Upper lobe of left lung (tissue), 6 donors: Measurements from ENCODE around the gene MYLK. TPM values are rescaled to one million over a fixed set of nuclear protein-coding genes. Genes with fewer than 3 reads are reported as not detected.

Experiments
- ATAC-seq, 2 donors: fragments of 200-7000 bp; cut with Tn5 transposase; one replicate each; pipeline ENCODE4 v1.9.1; 2022; ENCODE audit warnings: mild to moderate bottlenecking in 2 of 2, moderate library complexity in 2 of 2; ENCODE audit not compliant: low FRiP score in 2 of 2
- DNase-seq, 2 donors: peaks; one replicate each; pipeline ENCODE4 v3.0.0-alpha.2; 2019 to 2020
- H3K27ac ChIP-seq, 4 donors: fragments of 200-600 bp; sonication (generic); one replicate each; pipeline ENCODE4 v1.5.1; 2016 to 2019
- H3K27me3 ChIP-seq, 4 donors: fragments of 200-600 bp; sonication (generic); one replicate each; pipeline ENCODE4 v1.5.1; 2017 to 2019
- H3K36me3 ChIP-seq, 4 donors: fragments of 200-600 bp; sonication (generic); one replicate each; pipeline ENCODE4 v1.5.1; 2016 to 2019
- H3K4me1 ChIP-seq, 4 donors: fragments of 200-600 bp; sonication (generic); one replicate each; pipeline ENCODE4 v1.5.1; 2018 to 2019
- H3K4me3 ChIP-seq, 4 donors: fragments of 200-600 bp; sonication (generic); one replicate each; pipeline ENCODE4 v1.5.1; 2017 to 2019; ENCODE audit warnings: mild to moderate bottlenecking in 2 of 4, moderate library complexity in 1 of 4
- H3K9me3 ChIP-seq, 4 donors: fragments of 200-600 bp; sonication (generic); one replicate each; pipeline ENCODE4 v1.5.1; 2018 to 2019
- CTCF ChIP-seq, 6 experiments: fragments of 450-650 bp in 4 of 6; fragments of 200-600 bp in 2 of 6; sonication (generic) in 2 of 6; IDR thresholded peaks; one replicate each; pipeline ENCODE4 v1.5.1; 2016 to 2019; ENCODE audit warnings: antibody characterized with exemption in 6 of 6
- EP300 ChIP-seq, 4 donors: sonication (generic); formaldehyde crosslinking; IDR thresholded peaks; one replicate each; pipeline ENCODE4 v1.5.1; 2017; ENCODE audit warnings: antibody characterized with exemption in 4 of 4, control low read depth in 2 of 4
- POLR2A ChIP-seq, 4 donors: fragments of 450-650 bp; IDR thresholded peaks; one replicate each; pipeline ENCODE4 v1.5.1; 2016 to 2017; ENCODE audit warnings: antibody characterized with exemption in 4 of 4, mild to moderate bottlenecking in 2 of 4
- POLR2AphosphoS5 ChIP-seq, 2 donors: sonication (generic); formaldehyde crosslinking; IDR thresholded peaks; one replicate each; pipeline ENCODE4 v1.5.1; 2017; ENCODE audit warnings: antibody characterized with exemption in 2 of 2
- WGBS, 2 donors: methylation state at CpG; one replicate each; pipeline ENCODE4 v1.1.5; 2017 to 2018; 5-methylcytosine and 5-hydroxymethylcytosine counted together
- total RNA-seq, 6 donors: library from RNA; depleted of rRNA in 4 of 6; stranded (reverse); fragments of >200 nt in 4 of 6; gene quantifications; one replicate each; pipeline versions ENCODE4 v1.1.0 to v1.2.1, GENCODE V29; 2016 to 2021
- donor health status: DM: no; HTN: no; CAD: no; lungs with moderate emphysema.
- donor health status: DM: no; HTN: yes; CAD: no; lungs with severe emphysema.

The MYLK gene
- total RNA-seq, 6 donors from 2014 or later: 105 to 378 (median 160) TPM

- DNase-seq (no peak), ATAC-seq (no peak)
- Histone ChIP-seq H3K4me3 (no peak overlapping the region), H3K27me3 (no peaks in the 10 kb centered on the region), H3K27ac (peak overlapping the region in 3 of 4 donors; percentile 0 to 43 (median 4)), H3K4me1 (peaks cover 0 to 6% (median 3%) of the 10 kb centered on the region in 4 donors), H3K36me3 (peaks cover 7 to 70% (median 41%) of the 10 kb centered on the region in 4 donors), H3K9me3 (no peaks in the 10 kb centered on the region)
- 80 to 86% methylated on average over 13 to 14 of the region's 14 CpGs for WGBS, 2 donors
- TF ChIP-seq EP300 (IDR thresholded peaks at IDR 0.05): no peak
- no peak for TF ChIP-seq POLR2AphosphoS5 (IDR thresholded peaks at IDR 0.05)
- TF ChIP-seq CTCF (IDR thresholded peaks at IDR 0.05): no peak
- TF ChIP-seq POLR2A (IDR thresholded peaks at IDR 0.05): no peak
Measured at GRCh38 chr3:123638936-123639689, 245.0 kb downstream of the MYLK start.

- TF ChIP-seq EP300 (IDR thresholded peaks at IDR 0.05): no peak
- TF ChIP-seq POLR2A (IDR thresholded peaks at IDR 0.05): no peak
- no peak for TF ChIP-seq POLR2AphosphoS5 (IDR thresholded peaks at IDR 0.05)
- no peak for TF ChIP-seq CTCF (IDR thresholded peaks at IDR 0.05)
- Histone ChIP-seq H3K4me3 (no peak overlapping the region), H3K27me3 (no peaks in the 10 kb centered on the region), H3K4me1 (peaks cover 0 to 19% (median 7%) of the 10 kb centered on the region in 4 donors), H3K27ac (no peak overlapping the region), H3K36me3 (peaks cover 7 to 73% (median 47%) of the 10 kb centered on the region in 4 donors), H3K9me3 (no peaks in the 10 kb centered on the region)
- ATAC-seq: no peak
- no peak for DNase-seq
- WGBS, 2 donors: 98% methylated on average over 5 of the region's 5 CpGs; no CpG with 5 or more reads in 1 of the 2 donors
Measured at GRCh38 chr3:123637841-123638240, 246.3 kb downstream of the MYLK start.

- ATAC-seq: no peak
- TF ChIP-seq CTCF (IDR thresholded peaks at IDR 0.05): no peak
- TF ChIP-seq POLR2A (IDR thresholded peaks at IDR 0.05): no peak
- no peak for TF ChIP-seq POLR2AphosphoS5 (IDR thresholded peaks at IDR 0.05)
- no peak for TF ChIP-seq EP300 (IDR thresholded peaks at IDR 0.05)
- H3K4me3 ChIP-seq: no peak overlapping the region
- no peaks in the 10 kb centered on the region for H3K27me3 ChIP-seq
- H3K36me3 ChIP-seq: peaks cover 7 to 78% (median 49%) of the 10 kb centered on the region in 4 donors
- no peak overlapping the region for H3K27ac ChIP-seq
- H3K4me1 ChIP-seq: peaks cover 0 to 20% (median 8%) of the 10 kb centered on the region in 4 donors
- 91 to 93% methylated on average over 7 of the region's 7 CpGs for WGBS, 2 donors
- DNase-seq: no peak
- no peaks in the 10 kb centered on the region for H3K9me3 ChIP-seq
Measured at GRCh38 chr3:123637131-123637530, 247.0 kb downstream of the MYLK start.

- no peak for ATAC-seq
- Histone ChIP-seq H3K4me3 (no peak overlapping the region), H3K36me3 (peaks cover 7 to 85% (median 52%) of the 10 kb centered on the region in 4 donors), H3K27me3 (no peaks in the 10 kb centered on the region), H3K27ac (peak overlapping the region in 2 of 4 donors; percentile 29 to 41), H3K4me1 (peaks cover 0 to 18% (median 7%) of the 10 kb centered on the region in 4 donors), H3K9me3 (no peaks in the 10 kb centered on the region)
- TF ChIP-seq POLR2AphosphoS5 (IDR thresholded peaks at IDR 0.05): no peak
- no peak for DNase-seq
- WGBS, 2 donors: 82 to 87% methylated on average over 6 to 7 of the region's 8 CpGs
Measured at GRCh38 chr3:123636431-123636841, 247.7 kb downstream of the MYLK start.

GRCh38 chr3:123635717-123636116 is 248.4 kb downstream of the MYLK start:
- DNase-seq: no peak
- Histone ChIP-seq H3K4me3 (no peak overlapping the region), H3K36me3 (peaks cover 7 to 90% (median 54%) of the 10 kb centered on the region in 4 donors), H3K9me3 (no peaks in the 10 kb centered on the region), H3K27me3 (no peaks in the 10 kb centered on the region), H3K4me1 (peaks cover 0 to 18% (median 7%) of the 10 kb centered on the region in 4 donors), H3K27ac (peak overlapping the region in 3 of 4 donors; percentile 6 to 61 (median 41))
- no peak for TF ChIP-seq CTCF (IDR thresholded peaks at IDR 0.05)
- TF ChIP-seq POLR2A (IDR thresholded peaks at IDR 0.05): no peak
- no peak for TF ChIP-seq EP300 (IDR thresholded peaks at IDR 0.05)
- TF ChIP-seq POLR2AphosphoS5 (IDR thresholded peaks at IDR 0.05): no peak
- no peak for ATAC-seq
- 74% methylated on average over 4 of the region's 4 CpGs for WGBS, 2 donors
